ENCODE results near the gene GALNT14. TPM values are rescaled to one million over a fixed set of nuclear protein-coding genes. Genes with fewer than 3 reads are reported as not detected.

Gene GALNT14
- total and polyA plus RNA-seq, 10 donors: 2.7 to 18.5 (median 4.5) TPM

DNA sequence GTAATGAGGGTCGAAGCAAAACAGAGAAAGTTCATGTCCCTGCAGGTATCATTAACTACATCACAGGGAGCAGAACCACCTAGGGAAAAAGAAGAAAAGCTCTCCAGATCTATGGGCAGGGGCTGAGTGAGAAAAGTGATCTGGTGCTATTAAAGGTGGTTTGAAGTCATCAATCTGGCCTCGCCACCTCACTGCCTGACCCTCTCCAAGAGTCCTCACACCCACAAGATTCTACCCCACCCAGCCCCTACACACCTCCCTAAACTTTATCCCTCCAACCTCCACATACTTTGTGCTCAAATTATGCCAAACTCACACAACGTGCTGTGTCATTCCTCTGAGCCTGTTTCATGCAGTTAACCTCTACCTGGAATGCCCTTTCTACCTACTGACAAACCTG lies 2.2 kb downstream of the GALNT14 start:
- H3K9me3 ChIP-seq: no peaks in the 10 kb centered on the region
- no peak for DNase-seq
- H3K36me3 ChIP-seq: no peaks in the 10 kb centered on the region
- H3K27ac ChIP-seq: no peak overlapping the region
- intact Hi-C loops (cut with DNase I; ENCODE audit: low total_unique reads): no loop called here
- peaks cover 10 to 37% (median 26%) of the 10 kb centered on the region in 6 donors for H3K4me1 ChIP-seq
- H3K27me3 ChIP-seq (replicated peaks in 1 of 7): peaks cover 0 to 75% (median 22%) of the 10 kb centered on the region in 7 donors
- WGBS, 5 donors: 73 to 89% (median 85%) methylated on average over 3 of the region's 3 CpGs
- TF ChIP-seq, protein P1, sequence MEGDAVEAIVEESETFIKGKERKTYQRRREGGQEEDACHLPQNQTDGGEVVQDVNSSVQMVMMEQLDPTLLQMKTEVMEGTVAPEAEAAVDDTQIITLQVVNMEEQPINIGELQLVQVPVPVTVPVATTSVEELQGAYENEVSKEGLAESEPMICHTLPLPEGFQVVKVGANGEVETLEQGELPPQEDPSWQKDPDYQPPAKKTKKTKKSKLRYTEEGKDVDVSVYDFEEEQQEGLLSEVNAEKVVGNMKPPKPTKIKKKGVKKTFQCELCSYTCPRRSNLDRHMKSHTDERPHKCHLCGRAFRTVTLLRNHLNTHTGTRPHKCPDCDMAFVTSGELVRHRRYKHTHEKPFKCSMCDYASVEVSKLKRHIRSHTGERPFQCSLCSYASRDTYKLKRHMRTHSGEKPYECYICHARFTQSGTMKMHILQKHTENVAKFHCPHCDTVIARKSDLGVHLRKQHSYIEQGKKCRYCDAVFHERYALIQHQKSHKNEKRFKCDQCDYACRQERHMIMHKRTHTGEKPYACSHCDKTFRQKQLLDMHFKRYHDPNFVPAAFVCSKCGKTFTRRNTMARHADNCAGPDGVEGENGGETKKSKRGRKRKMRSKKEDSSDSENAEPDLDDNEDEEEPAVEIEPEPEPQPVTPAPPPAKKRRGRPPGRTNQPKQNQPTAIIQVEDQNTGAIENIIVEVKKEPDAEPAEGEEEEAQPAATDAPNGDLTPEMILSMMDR (IDR thresholded peaks at IDR 0.05 in 8 of 11, conservative IDR thresholded peaks at IDR 0.05 in 3 of 11): no peak
- TF ChIP-seq POLR2AphosphoS5 (IDR thresholded peaks at IDR 0.05) (no peak), POLR2A (IDR thresholded peaks at IDR 0.05) (no peak)
- H3K4me3 ChIP-seq: no peak overlapping the region

DNA sequence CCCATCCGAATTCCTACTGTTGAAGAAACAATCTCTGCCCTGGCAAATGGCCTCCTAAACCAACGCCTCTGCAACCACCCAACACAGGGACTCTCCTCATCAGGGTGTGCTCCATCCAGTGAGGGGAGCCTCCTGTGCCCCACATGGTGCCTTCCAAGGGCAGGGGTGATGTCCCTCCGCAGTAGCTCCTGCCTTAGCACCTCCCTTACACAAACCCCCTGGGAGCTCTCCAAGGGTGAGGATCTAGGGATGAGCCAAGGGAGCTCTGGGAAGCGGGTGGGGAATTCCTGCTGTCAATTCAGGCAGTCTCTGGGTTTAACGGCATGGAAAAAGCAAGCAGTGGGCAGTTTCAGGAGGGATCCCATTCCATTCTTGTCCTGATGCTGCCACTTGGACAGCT lies 3.8 kb downstream of the GALNT14 start:
- Histone ChIP-seq H3K4me3 (no peak overlapping the region), H3K36me3 (no peaks in the 10 kb centered on the region), H3K27me3 (replicated peaks in 1 of 7) (peaks cover 0 to 67% (median 22%) of the 10 kb centered on the region in 7 donors), H3K27ac (no peak overlapping the region), H3K9me3 (no peaks in the 10 kb centered on the region), H3K4me1 (peaks cover 10 to 37% (median 30%) of the 10 kb centered on the region in 6 donors)
- WGBS, 5 donors: 83 to 93% (median 87%) methylated on average over 5 of the region's 5 CpGs
- TF ChIP-seq, protein P1 (IDR thresholded peaks at IDR 0.05 in 8 of 11, conservative IDR thresholded peaks at IDR 0.05 in 3 of 11): no peak
- TF ChIP-seq POLR2AphosphoS5 (IDR thresholded peaks at IDR 0.05) (no peak), POLR2A (IDR thresholded peaks at IDR 0.05) (no peak)
- intact Hi-C loops (cut with DNase I; ENCODE audit: low total_unique reads): no loop called here
- no peak for DNase-seq

DNA sequence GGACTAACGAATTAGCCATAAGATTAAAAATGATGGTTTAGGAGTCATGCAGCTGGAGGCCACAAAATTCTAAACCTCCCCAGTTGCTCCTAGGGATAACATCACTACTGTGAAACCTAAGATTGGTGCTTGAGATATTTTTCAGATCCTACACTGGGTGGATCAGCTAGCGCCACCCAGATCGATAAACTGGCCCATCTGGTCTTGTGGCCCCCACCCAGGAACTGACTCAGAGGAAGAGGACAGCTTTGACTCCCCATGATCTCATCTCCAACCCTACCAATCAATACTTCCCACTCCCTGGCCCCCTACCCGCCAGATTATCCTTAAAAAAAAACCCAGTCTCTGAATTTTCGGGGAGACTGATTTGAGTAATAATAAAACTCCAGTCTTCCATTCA lies 5.5 kb downstream of the GALNT14 start:
- Histone ChIP-seq H3K36me3 (no peaks in the 10 kb centered on the region), H3K4me1 (peaks cover 9 to 24% (median 17%) of the 10 kb centered on the region in 6 donors), H3K27ac (no peak overlapping the region), H3K9me3 (no peaks in the 10 kb centered on the region), H3K27me3 (replicated peaks in 1 of 7) (peaks cover 0 to 59% (median 17%) of the 10 kb centered on the region in 7 donors), H3K4me3 (no peak overlapping the region)
- no peak for DNase-seq
- TF ChIP-seq POLR2AphosphoS5 (IDR thresholded peaks at IDR 0.05): no peak
- intact Hi-C loops (cut with DNase I; ENCODE audit: low total_unique reads): no loop called here
- WGBS, 5 donors: 88 to 95% (median 91%) methylated on average over 5 of the region's 5 CpGs

DNA sequence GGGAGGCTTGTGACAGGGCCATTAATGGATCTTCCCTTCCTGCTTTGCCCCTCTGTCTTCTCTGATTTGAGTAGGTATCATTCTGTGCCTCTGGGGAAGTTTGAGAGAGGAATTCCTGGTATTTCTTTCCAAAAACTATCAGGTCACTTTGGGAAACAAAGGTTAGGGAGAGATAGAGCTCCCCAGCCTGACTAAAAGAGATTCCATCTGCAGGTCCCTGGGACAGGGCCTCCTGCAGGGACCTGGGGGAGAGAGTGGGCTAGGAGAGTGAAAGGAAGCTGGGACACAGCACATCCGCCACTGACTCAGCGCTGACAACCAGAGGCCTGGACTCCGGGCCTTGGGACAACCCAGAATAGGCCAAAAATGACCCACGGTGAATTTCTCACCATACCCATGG lies 6.4 kb downstream of the GALNT14 start:
- Histone ChIP-seq H3K4me3 (no peak overlapping the region), H3K27me3 (replicated peaks in 1 of 7) (peaks cover 0 to 50% (median 9%) of the 10 kb centered on the region in 7 donors), H3K4me1 (peaks cover 0 to 15% (median 8%) of the 10 kb centered on the region in 6 donors), H3K27ac (no peak overlapping the region), H3K9me3 (no peaks in the 10 kb centered on the region), H3K36me3 (no peaks in the 10 kb centered on the region)
- WGBS, 5 donors: 40 to 79% (median 71%) methylated on average over 4 of the region's 4 CpGs
- no peak for DNase-seq
- TF ChIP-seq POLR2AphosphoS5 (IDR thresholded peaks at IDR 0.05) (no peak), POLR2A (IDR thresholded peaks at IDR 0.05) (no peak)
- TF ChIP-seq, protein P1 (IDR thresholded peaks at IDR 0.05 in 8 of 11, conservative IDR thresholded peaks at IDR 0.05 in 3 of 11): no peak
- intact Hi-C loops (cut with DNase I; ENCODE audit: low total_unique reads): no loop called here
